ENCODE results near the gene GSTA1.
"Not testable (repeated sequence)": the region's sequence is repeated elsewhere in the genome, so short reads cannot be mapped to it uniquely, and the experiment has no call there.

Gene GSTA1

GRCh38 chr6:52803668-52804255 lies at the start of gene GSTA1:
Gene GSTA1, minus strand, starts transcription at chr6:52803816. Its CDS starts 4,549 bp downstream, at chr6:52799267.
- DNase-seq = not testable (repeated sequence)

- DNase-seq = no peak
Observed at GRCh38 chr6:52849137-52849536, 45.5 kb upstream of the GSTA1 start.

- no peak for DNase-seq
Observed at GRCh38 chr6:52846002-52846401, 42.4 kb upstream of the GSTA1 start.

- DNase-seq = no peak
Observed at GRCh38 chr6:52843605-52844004, 40.0 kb upstream of the GSTA1 start.

- no peak for DNase-seq
Observed at GRCh38 chr6:52840763-52841585, 37.4 kb upstream of the GSTA1 start, which contains the start of gene GSTA5. Gene GSTA5, minus strand, starts transcription at chr6:52840813.

GRCh38 chr6:52839124-52840055 lies 35.8 kb upstream of the GSTA1 start:
- peak in 18 of 56 donors; percentile 1 to 39 (median 12) for DNase-seq

GRCh38 chr6:52834481-52834880 lies 30.9 kb upstream of the GSTA1 start:
- DNase-seq = no peak

- not testable (repeated sequence) for DNase-seq
Observed at GRCh38 chr6:52830869-52831268, 27.3 kb upstream of the GSTA1 start.

- DNase-seq = no peak
Observed at GRCh38 chr6:52829046-52829817, 25.6 kb upstream of the GSTA1 start.

- DNase-seq = not testable (repeated sequence)
Observed at GRCh38 chr6:52828621-52829020, 25.0 kb upstream of the GSTA1 start.

GRCh38 chr6:52827073-52827783 lies 23.6 kb upstream of the GSTA1 start:
- not testable (repeated sequence) for DNase-seq

- DNase-seq = no peak
Observed at GRCh38 chr6:52826513-52826912, 22.9 kb upstream of the GSTA1 start.

GRCh38 chr6:52825900-52826459 lies 22.4 kb upstream of the GSTA1 start:
- not testable (repeated sequence) for DNase-seq

GRCh38 chr6:52825270-52825793 lies 21.7 kb upstream of the GSTA1 start:
- DNase-seq = not testable (repeated sequence)

GRCh38 chr6:52821842-52822241 lies 18.2 kb upstream of the GSTA1 start:
- DNase-seq = no peak

- DNase-seq = no peak
Observed at GRCh38 chr6:52820198-52820597, 16.6 kb upstream of the GSTA1 start.

- DNase-seq = peak in 10 of 56 donors; percentile 1 to 20 (median 6)
Observed at GRCh38 chr6:52815167-52816092, 11.8 kb upstream of the GSTA1 start.

- DNase-seq = not testable (repeated sequence)
Observed at GRCh38 chr6:52814545-52814944, 10.9 kb upstream of the GSTA1 start.

All from amygdala (tissue), 56 donors.